HT1080 (cell line): Measurements from ENCODE around the gene FREM1. TPM values are rescaled to one million over a fixed set of nuclear protein-coding genes. Genes with fewer than 3 reads are reported as not detected.
A peak's percentile ranks its signal among the peaks of the same experiment; 100 is the strongest.

Experiments
- DNase-seq: peaks from one replicate; pipeline ENCODE4 v3.0.0-alpha.2; 2015; ENCODE audit warnings: low read depth
- total RNA-seq: library from RNA; depleted of rRNA; stranded (reverse); fragments of >200 nt; shearing (Covaris generic); gene quantifications from 2 replicates; pipeline ENCODE4 v1.2.3, GENCODE V29; 2014

Gene FREM1
- total RNA-seq, 1 experiment from 2014 or later = 0.05 TPM

- DNase-seq = peak; percentile 66
Observed at GRCh38 chr9:14768405-14769229, 141.6 kb downstream of the FREM1 start.

GRCh38 chr9:14766299-14766698, 143.9 kb downstream of the FREM1 start:
- peak; percentile 39 for DNase-seq

GRCh38 chr9:14761584-14761983, 148.6 kb downstream of the FREM1 start:
- no peak for DNase-seq

GRCh38 chr9:14760060-14760459, 150.2 kb downstream of the FREM1 start:
- no peak for DNase-seq

- no peak for DNase-seq
Observed at GRCh38 chr9:14756291-14756690, 153.9 kb downstream of the FREM1 start.

GRCh38 chr9:14752871-14753270, 157.4 kb downstream of the FREM1 start:
- no peak for DNase-seq

GRCh38 chr9:14752271-14752670, 158.0 kb downstream of the FREM1 start:
- DNase-seq = no peak

- DNase-seq = no peak
Observed at GRCh38 chr9:14750821-14751220, 159.4 kb downstream of the FREM1 start.

- no peak for DNase-seq
Observed at GRCh38 chr9:14749741-14750211, 160.5 kb downstream of the FREM1 start.

GRCh38 chr9:14748373-14748772, 161.9 kb downstream of the FREM1 start:
- no peak for DNase-seq

GRCh38 chr9:14747111-14747510, 163.1 kb downstream of the FREM1 start:
- DNase-seq = no peak

GRCh38 chr9:14746626-14747025, 163.6 kb downstream of the FREM1 start:
- no peak for DNase-seq

GRCh38 chr9:14744768-14745167, 165.5 kb downstream of the FREM1 start:
- no peak for DNase-seq

GRCh38 chr9:14741369-14741768, 168.9 kb downstream of the FREM1 start:
- no peak for DNase-seq

- DNase-seq = no peak
Observed at GRCh38 chr9:14733133-14733532, 177.1 kb downstream of the FREM1 start.

GRCh38 chr9:14731294-14731981, 178.8 kb downstream of the FREM1 start:
- DNase-seq = no peak

- DNase-seq = no peak
Observed at GRCh38 chr9:14730461-14730898, 179.7 kb downstream of the FREM1 start.

GRCh38 chr9:14723301-14723700, 186.9 kb downstream of the FREM1 start:
- no peak for DNase-seq

GRCh38 chr9:14722391-14723035, 187.7 kb downstream of the FREM1 start, which contains the start of gene CER1:
TSS of gene CER1 (minus strand) at chr9:14722733. CDS start at chr9:14722672, 61 bp downstream.
- no peak for DNase-seq

- DNase-seq = no peak
Observed at GRCh38 chr9:14719231-14719923, 190.9 kb downstream of the FREM1 start.

GRCh38 chr9:14715102-14715501, 195.1 kb downstream of the FREM1 start:
- DNase-seq = peak; percentile 5
